ENCODE results near the gene CYP3A7.
"Not testable (repeated sequence)": the region's sequence is repeated elsewhere in the genome, so short reads cannot be mapped to it uniquely, and the experiment has no call there.

The CYP3A7 gene

GRCh38 chr7:99734987-99735386 lies at the start of gene CYP3A7:
Gene CYP3A7 (minus strand): TSS chr7:99735196. CDS start chr7:99735093, 103 bp downstream.
- no peak for DNase-seq

- no peak for DNase-seq
These were observed 49.0 kb upstream of the CYP3A7 start, which contains the start of gene CYP3A4 for GRCh38 chr7:99784007-99784406. Gene CYP3A4 (minus strand): TSS chr7:99784184. CDS start chr7:99784081, 103 bp downstream.

DNA sequence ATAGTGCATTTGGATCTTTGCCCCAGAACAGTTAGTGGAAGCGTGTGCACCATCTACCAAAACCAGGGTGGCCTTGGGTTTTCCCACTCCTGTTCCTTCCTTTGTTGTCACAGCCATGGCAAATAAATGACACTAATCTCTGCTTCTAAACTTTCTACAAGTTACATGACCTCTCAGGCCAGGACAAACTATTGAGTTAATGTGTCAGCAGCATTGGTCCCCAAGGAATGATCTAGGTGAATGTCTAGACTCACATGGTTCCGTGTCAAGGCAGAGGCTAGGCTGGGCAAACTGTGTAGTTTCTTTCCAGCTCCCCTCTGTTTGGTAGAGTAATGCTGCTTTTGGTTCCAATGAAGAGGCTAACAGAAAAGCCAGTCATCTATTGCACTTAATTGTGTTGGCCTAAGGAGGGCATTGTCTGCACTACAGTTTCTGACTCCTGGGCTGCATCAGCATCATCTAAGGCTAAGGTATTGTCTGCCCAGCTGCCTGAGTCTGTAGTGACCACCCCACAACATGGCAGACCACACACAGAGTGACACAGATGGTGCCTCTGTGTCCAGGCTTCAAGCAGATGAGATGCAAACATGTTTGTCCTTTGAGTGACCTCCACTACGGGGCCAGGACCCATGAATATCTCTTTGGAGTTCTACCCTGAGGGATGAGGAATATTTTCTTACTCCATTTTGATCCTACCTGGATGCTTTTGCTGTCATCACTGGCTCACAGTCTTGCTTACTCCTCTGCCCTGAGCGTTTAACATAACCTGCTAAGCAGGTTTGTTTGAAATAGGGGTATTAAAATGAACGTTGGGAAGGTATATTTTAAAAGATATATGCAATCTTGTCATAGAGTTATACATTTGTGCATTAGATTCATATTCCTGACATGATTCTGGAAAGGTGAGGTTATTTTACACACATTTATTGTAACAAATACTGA lies 47.3 kb upstream of the CYP3A7 start:
- no peak for DNase-seq

GRCh38 chr7:99780588-99780987 lies 45.6 kb upstream of the CYP3A7 start:
- DNase-seq = no peak

GRCh38 chr7:99779949-99780348 lies 45.0 kb upstream of the CYP3A7 start:
- no peak for DNase-seq

DNA sequence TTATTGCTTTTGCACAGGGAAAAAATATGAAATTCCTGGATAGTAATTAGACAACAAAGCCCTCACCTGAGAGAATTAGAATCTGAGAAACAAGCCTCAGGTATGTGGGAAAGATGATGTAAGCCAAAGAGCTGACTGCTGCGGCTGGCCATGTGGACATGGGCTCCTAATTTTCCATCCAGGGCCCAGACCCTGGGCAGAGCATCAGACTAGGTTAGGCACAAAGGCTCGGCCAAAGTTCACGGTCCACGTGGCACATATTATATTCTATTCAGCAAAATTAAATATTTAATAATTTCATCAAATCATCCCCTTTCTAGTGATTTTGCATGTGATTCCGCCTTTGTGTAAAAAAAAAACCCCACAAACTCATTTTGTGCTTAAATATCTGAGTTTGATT lies 43.9 kb upstream of the CYP3A7 start:
- no peak for DNase-seq

DNA sequence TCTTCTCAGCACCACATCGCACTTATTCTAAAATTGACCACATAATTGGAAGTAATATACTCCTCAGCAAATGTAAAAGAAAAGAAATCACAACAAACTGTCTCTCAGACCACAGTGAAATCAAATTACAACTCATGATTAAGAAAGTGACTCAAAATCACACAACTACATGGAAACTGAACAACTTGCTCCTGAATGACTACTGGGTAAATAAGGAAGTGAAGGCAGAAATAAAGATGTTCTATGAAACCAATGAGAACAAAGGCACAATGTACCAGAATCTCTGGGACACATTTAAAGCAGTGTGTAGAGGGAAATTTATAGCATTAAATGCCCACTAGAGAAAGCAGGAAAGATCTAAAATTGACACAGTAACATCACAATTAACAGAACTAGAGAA lies 38.4 kb upstream of the CYP3A7 start:
- DNase-seq = not testable (repeated sequence)

DNA sequence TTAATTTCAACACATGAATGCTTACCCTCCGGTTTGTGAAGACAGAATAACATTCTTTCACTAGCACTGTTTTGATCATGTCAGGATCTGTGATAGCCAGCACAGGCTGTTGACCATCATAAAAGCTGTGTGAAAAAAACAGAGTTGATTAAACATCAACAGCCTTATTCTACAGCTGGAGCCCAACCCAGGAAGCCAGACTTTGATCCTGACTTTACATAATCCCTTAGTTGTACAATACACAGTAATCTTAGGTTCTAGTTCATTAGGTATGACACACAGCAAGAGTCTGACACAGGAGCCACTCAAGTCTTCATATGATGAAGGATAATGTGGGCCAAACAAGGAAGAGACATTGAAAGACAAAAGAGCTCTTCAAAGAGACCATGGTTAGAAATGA lies 37.6 kb upstream of the CYP3A7 start:
- DNase-seq = no peak

- DNase-seq = not testable (repeated sequence)
These were observed 34.5 kb upstream of the CYP3A7 start for GRCh38 chr7:99769494-99769893.

DNA sequence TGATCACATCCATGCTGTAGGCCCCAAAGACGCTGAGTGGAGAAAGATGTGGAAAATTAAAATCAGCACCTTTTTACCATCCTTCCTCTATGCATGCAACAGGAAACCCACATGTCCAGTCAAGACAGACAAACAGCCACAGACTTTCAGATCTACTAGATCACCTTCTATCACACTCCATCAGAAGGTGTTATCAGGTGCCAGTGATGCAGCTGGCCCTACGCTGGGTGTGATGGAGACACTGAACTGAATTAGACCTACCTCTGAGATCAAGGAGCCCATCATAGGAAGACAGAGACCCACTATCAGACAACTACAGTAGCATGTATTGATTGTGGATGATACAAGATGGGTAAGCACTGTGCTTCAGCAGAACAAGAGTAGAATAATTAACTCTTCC lies 33.5 kb upstream of the CYP3A7 start:
- no peak for DNase-seq

DNA sequence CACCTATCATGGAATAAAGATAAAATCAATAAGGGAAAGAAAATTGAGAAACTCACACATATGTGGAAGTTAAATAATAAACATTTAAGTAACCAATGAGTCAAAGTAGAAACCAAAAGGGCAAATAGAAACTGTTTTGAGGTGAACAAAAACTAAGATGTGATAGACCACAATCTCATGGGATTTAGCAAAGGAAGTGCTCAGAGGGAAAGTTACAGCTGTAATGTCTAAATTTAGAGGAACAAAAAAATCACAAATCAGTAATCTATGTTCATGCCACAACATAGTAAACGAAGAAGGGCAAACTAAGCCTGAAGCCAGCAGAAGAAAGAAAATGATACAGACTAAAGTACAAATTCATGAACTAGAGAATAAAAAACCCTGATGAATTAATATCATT lies 32.7 kb upstream of the CYP3A7 start:
- DNase-seq = no peak

GRCh38 chr7:99766484-99767099 lies 31.6 kb upstream of the CYP3A7 start:
- DNase-seq = no peak

DNA sequence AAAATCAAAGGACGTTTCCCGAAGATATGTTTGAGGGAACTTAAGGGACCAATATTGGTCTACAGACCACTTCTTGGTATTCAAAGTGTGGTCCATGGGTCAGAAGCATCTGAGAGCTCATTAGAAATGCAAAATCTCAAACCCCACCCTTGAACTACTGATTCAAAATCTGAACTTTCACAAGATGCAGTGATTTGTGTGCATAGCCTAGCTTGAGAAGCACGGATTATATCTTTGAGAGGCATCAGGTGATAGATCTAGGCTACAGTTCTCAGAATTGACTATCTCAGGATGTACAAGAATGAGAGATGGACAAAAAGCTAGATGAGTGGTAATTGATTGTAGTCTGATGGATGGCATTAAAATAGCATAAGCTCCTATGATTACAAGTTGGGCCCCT lies 29.5 kb upstream of the CYP3A7 start:
- DNase-seq = no peak

GRCh38 chr7:99762680-99763327 lies 27.8 kb upstream of the CYP3A7 start:
- no peak for DNase-seq

GRCh38 chr7:99755085-99755484 lies 20.1 kb upstream of the CYP3A7 start:
- DNase-seq = no peak

- no peak for DNase-seq
These were observed 17.4 kb upstream of the CYP3A7 start for GRCh38 chr7:99752356-99752755.

GRCh38 chr7:99751322-99752052 lies 16.5 kb upstream of the CYP3A7 start:
- not testable (repeated sequence) for DNase-seq

DNA sequence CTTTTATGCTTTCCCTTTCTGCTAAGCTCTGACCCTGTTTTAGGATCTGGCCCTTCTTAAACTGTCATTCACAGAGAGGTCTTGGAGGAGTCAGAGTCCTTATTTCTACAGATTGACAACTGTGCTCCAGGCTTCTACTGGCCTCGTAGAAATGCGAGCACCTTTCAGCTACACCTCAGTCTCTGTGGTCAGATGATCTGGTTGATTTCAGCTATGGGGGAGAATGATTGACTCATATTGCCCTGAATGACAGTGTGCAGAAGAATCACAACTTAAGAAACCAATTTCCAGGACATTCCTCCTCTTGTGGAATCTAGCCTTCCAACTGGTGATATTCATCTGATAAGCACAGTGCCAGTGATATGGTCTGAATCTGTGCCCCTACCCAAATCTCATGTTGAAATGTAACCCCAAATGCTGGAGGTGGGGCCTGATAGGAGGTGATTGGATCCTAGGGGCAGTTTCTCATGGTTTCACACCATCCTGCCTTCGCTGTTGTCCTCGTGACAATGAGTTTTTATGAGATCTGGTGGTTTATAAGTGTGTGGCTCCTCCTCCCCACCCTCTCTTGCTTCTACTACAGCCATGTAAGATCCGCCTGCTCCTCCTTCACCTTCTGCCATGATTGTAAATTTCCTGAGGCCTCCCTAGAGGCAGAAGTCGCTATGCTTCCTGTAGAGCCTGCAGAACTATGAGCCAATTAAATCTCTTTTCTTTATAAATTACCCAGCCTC lies 14.0 kb upstream of the CYP3A7 start:
- DNase-seq = no peak

GRCh38 chr7:99746915-99747314 lies 11.9 kb upstream of the CYP3A7 start:
- DNase-seq = not testable (repeated sequence)

GRCh38 chr7:99745395-99745794 lies 10.4 kb upstream of the CYP3A7 start:
- not testable (repeated sequence) for DNase-seq

DNA sequence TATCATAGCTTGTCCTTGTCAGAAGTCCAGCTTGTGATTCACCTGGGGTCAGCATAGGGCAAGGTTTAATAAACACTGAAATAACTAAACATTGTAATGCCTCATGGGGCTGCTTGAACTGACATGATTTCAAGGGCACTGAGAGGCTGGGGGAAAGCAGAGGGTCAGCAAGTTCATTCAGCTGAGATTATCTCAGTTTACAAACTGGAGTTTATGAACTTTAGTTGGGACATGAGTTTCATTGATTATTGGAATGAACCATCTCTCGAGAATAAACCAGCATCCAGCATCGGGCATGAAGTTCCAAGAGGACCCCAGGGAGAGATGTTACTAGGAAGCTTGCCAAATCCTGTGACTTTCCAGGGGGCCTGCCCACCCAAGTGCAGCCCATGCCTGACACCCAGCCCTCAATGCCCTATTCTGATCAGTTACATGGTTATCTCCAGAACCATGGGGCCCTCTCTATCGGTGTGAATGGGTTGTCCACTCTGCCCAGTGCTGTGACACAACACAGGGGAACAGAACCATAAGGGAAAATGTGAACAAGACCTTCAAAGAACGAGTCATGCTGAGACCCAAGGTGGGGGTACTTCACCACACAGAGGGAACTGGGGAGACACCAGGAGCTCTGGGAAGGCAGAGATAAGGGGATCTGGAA lies 7.9 kb upstream of the CYP3A7 start:
- no peak for DNase-seq

DNA sequence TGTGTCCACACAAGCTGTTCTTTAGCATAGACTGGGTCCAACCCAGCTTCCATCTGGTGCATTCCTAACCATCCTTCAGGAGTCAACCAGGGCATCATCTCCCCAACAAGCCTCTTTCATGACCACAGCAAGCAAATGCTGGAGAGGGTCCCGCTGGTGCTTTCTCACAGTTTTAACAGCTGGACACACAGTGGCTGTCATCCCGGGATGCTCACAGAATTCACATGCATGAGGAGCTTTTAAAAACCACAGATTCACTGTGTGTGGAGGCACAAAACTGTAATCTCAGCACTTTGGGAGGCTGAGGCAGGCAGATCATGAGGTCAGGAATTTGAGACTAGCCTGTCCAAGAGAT lies 6.4 kb upstream of the CYP3A7 start:
- no peak for DNase-seq
